Measurements from ENCODE around the gene PRDM16.

PRDM16 gene

GRCh38 chr1:3333903-3334302, 264.9 kb downstream of the PRDM16 start:
- no peak for DNase-seq

- DNase-seq: no peak
These were observed 265.4 kb downstream of the PRDM16 start for GRCh38 chr1:3334366-3334765.

GRCh38 chr1:3335754-3336640, 267.0 kb downstream of the PRDM16 start:
- DNase-seq: no peak

DNA sequence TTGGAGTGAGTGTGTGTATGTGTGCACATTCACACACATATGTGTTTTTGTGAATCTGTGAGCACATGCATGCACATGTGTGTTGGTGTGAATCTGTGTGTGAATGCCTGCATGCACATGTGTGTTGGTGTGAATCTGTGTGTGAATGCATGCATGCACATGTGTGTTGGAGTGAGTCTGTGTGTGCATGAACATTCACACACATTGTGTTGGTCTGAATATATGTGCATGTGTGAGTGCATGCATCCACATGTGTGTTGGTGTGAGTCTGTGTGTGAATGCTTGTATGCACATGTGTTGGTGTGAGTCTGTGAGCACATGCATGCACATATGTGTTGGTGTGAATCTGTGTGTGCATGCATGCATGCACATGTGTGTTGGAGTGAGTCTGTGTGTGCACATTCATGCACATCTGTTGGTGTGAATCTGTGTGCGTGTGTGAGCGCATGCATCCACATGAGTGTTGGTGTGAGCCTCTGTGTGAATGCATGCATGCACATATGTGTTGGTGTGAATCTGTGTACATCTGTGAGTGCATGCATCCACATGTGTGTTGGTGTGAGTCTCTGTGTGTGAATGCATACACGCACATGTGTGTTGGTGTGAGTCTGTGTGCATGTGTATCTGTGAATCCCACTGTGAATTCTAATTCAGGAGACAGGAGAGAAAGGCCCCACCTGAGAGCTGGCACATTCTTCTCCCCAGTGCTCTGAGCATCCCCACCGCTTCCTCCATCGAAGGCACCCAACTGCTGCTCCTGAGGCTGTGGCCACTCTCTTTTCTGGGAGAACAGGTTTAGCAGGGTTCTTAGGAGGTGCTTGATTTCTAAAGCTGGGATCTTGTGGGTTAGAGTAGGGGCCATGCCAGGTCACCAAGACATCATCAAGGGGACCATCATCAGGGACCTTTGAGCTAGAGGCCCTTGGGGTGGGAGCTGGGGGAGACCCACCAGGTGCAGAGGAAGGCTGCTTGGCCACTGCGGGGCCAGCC, 267.9 kb downstream of the PRDM16 start:
- DNase-seq: no peak

GRCh38 chr1:3337798-3338724, 269.1 kb downstream of the PRDM16 start:
- no peak for DNase-seq

DNA sequence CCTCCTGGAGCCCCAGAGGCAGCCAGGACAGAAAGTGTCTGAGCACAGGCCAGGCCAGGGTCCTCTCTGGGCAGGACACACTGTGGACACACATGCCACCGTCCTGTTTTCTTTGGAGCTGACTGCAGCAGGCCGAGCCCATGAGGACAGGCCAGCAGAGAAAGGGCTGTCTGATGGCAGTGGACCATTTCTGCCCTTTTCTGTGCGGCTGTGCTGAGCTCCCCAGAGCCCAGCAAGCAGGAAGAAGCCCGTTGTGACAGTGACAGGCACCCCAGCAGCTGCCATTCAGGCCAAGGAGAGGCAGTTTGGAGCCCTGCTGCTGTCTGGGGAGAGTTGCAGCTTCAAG, 269.7 kb downstream of the PRDM16 start:
- no peak for DNase-seq

- no peak for DNase-seq
These were observed 270.9 kb downstream of the PRDM16 start for GRCh38 chr1:3339856-3340255.

- no peak for DNase-seq
These were observed 271.7 kb downstream of the PRDM16 start for GRCh38 chr1:3340548-3341235.

- DNase-seq: no peak
These were observed 272.4 kb downstream of the PRDM16 start for GRCh38 chr1:3341236-3341994.

- DNase-seq: no peak
These were observed 274.0 kb downstream of the PRDM16 start for GRCh38 chr1:3342960-3343359.

DNA sequence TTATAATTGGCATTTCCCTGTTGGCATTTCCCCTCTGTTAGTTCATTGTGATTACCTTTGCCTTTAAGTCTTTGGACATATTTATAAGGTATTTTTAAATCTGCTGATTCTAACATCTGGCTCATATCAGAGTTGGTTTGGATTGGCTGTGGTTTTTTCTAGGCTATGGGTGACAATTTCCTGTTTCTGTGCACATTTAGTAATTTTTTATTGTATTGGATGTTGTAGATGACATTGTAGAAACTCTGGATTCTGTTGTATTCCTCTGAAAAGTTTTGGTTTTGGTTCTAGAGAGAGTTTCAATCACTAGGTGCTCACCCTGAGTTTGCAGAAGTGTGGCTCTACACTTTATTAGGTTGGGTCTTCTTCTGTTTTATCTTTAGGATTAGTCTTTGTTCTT, 275.4 kb downstream of the PRDM16 start:
- no peak for DNase-seq

- DNase-seq: no peak
These were observed 276.8 kb downstream of the PRDM16 start for GRCh38 chr1:3345792-3346191.

DNA sequence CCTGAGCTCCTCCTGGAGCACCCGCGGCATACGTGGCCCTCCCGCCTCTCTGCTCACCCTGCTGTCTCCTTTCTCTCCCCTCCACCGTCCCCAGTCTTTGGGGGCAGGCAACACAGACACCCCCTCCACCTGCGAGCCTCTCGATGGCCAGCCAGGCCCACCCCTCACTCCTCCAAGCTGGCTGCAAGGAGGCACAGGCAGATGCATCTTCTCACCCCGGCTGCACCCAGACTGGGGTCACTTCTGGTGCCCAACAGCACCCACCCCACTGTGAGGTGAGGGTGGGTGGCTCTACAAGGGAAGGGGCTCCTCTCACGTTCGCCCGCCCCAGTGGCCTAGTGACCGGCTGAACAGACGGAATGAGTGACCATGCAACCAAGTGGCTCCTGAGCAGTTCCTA, 277.5 kb downstream of the PRDM16 start:
- no peak for DNase-seq

DNA sequence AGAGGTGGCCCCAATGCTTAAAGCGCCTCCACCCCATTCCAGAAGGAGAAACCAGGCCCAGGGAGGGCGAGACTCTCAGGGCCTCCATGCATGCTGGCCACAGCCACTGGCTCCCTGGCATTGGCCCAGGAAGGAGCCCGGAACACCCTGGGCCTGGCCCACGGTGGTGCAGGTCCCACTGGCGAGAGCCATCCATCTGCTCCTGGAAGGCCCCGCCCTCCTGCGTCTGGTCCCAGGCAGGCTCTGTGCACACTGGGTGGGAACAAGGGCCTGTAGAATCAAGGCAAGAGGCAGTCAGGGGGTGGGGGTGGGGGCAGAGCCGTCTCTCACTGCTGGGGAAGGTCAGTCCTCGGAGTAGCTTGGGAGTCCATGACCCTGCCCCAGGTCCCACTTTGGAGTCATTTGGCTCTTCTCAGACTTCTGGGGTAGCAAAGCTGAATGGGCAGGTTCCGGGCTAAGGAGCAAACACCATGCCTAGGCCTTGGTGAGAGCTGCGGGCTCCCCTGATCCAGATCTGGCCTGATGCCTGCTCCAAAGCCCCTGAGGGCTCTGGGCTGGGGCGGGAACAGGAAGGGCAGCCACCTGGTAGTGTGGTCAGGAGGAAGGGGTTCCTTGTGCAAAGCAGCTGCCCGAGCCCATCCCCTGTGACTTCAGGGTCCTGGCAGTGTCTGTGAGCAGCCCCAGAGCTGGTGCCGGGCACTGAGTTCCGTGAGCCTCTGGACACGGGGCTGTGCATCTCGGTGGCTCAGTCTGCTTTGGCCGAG, 278.4 kb downstream of the PRDM16 start:
- no peak for DNase-seq

- DNase-seq: no peak
These were observed 279.3 kb downstream of the PRDM16 start for GRCh38 chr1:3348196-3348865.

GRCh38 chr1:3349161-3349967, 280.4 kb downstream of the PRDM16 start:
- DNase-seq: no peak

DNA sequence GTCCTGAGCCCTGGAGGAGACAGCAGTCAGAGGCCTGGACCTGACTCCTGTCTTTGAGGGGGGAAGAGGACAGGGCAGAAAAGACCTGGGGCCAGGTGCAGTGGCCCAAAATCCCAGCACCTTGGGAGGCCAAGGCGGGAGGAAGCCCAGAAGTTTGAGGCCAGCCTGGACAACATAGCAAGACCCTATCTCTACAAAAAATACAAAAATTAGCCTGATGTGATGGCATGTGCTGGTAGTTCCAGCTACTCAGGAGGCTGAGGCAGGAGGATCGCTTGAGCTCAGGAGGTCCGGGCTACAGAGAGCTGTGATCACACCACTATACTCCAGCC, 280.9 kb downstream of the PRDM16 start:
- DNase-seq: no peak

DNA sequence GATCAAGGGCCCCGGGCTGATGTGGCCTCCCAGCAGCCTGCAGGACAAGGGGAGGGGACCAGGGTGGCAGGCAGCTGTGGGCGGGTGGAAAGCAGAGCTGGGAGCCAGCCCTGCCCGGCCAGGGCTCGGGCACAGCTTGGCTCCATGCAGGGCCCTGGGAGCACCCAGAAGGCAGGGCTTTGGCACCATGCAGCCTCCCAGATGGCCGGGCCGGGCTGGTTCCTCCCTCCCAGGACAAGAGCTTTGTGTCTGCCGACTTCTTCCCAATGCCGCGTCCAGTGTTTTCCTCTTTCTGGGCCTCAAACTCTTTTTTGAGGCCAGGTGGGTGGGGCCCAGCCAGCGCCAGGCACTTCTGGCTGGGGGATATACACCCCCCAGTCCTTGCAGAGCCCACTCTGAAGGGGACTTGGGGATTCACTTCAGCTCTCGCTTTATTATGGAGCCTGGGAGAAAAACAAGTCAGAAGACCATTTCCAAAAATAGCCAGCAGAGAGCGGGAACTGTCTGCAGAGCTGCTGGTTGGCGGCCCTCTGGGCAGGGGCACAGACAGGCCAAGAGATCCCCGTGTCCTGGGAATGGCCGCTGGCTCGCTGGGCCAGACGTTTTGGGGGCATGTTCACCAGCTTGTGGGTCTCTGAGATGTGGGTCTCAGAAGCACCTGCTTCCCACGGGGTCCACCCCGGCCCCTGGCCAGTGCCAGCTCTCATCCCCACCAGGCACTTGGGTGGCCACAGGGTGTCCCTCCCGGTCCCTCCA, 281.7 kb downstream of the PRDM16 start:
- no peak for DNase-seq

All from SIG-M5 (cell line).